ENCODE data around the gene EDAR. TPM values are rescaled to one million over a fixed set of nuclear protein-coding genes. Genes with fewer than 3 reads are reported as not detected.

EDAR gene
- total RNA-seq, result 10 to 100 TPM in 1 of 5 donors, 1 to 10 TPM in 4; 5.2 to 15.6 (median 7.4) TPM
- 5.8 TPM for total RNA-seq (2013)
- 0.21 to 31.8 (median 15.8) reads per million in 29 experiments for total RNA-seq

DNA sequence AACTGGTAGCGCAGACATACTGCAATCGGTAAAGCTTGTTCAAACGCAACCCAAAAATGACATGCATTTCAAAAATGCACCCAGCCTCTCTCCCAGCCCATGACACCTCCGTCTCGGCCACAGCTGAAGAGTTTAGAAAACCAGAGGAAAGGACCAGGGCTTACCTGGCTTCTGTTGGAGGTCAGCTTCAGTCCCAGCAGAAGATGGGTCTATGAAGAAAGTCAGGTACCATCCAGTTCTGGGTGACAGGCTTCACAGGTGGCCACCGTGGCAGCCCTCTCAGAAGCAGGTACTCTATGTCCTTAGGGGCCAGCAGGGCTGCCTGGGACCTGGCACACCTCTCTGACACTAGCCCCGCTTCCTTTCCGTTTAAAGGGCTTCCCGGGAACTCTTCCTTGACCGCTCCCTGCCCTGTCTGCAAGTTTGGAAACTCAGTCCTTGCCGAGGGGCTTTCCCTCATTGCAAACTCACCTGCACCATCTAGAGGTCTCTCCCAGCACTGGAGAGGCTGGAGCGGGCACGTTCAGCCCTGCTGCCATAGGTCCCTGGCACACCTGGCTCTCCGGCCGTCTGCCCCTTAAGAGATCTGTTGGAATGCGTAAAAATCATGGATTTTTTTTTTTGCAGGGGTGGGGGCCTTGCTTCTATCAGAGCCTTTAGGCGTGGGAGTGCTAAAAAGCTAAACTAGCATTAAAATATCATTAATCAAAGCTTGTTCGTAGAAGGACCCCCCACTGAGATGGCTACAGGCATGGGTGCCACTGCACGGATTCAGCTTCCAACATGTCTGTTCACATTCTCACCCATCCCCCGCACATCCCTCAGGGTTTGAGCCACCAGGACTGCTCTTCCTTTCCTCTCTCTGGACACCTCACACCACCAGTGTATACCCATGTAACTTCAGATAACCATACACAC lies at the start of gene EDAR:
Gene EDAR, minus strand, starts transcription at position 425 of the 918 bp plus-strand sequence. CDS start 58,206 bp downstream, outside the sequence.
- peak in 34 of 35 experiments; percentile 6 to 72 (median 39) for DNase-seq
- peak within 1 kb of the TSS; percentile 49 to 71 for H3K4me3 ChIP-seq (ENCODE audit: control insufficient read depth in 1 of 2, extremely low read depth in 1 of 2, low read length in 1 of 2)
- 21% methylated on average over 9 of the region's 20 CpGs for WGBS (ENCODE audit: insufficient coverage)

GRCh38 chr2:109033171-109033570 lies 44.2 kb upstream of the EDAR start:
- peaks cover 0 to 4% (median 0%) of the 10 kb centered on the region in 3 donors for H3K9me3 Mint-ChIP-seq
- Histone ChIP-seq H3K4me3 (ENCODE audit: control insufficient read depth in 1 of 2, extremely low read depth in 1 of 2, low read length in 1 of 2) (peak overlapping the region; percentile 48 to 56), H3K27me3 (replicated peaks in 1 of 2; ENCODE audit: control insufficient read depth in 2 of 2, extremely low read depth in 1 of 2, insufficient read depth in 2 of 2, low read length in 1 of 2) (no peaks in the 10 kb centered on the region), H3K36me3 (ENCODE audit: control insufficient read depth in 2 of 2, extremely low read depth in 1 of 2, insufficient read depth in 1 of 2, low read length in 1 of 2) (peaks cover 0 to 2% of the 10 kb centered on the region in 2 donors), H3K9me3 (no peaks in the 10 kb centered on the region), H3K27ac (ENCODE audit: low read length) (peak overlapping the region; percentile 92), H3K4me1 (ENCODE audit: control insufficient read depth in 1 of 2, extremely low read depth in 1 of 2, insufficient read depth in 2 of 2, low read length in 2 of 2) (peaks cover 45 to 66% of the 10 kb centered on the region in 2 experiments)
- CTCF ChIA-PET, result interaction anchor here (0.6 to 0.8 kb wide), 2 partner anchors 13 to 25 kb away, joined by 3 to 6 read pairs; no protein-coding TSS in a partner anchor
- H3K36me3 Mint-ChIP-seq, result no peaks in the 10 kb centered on the region
- H3K4me3 Mint-ChIP-seq, result peak overlapping the region; percentile 50 to 76 (median 61)
- WGBS (ENCODE audit: insufficient coverage), result 97% methylated on average over 3 of the region's 6 CpGs
- no peaks in the 10 kb centered on the region for H3K27me3 Mint-ChIP-seq
- DNase-seq, result peak in 1 of 35 experiments; percentile 29
- peaks cover 68 to 75% (median 73%) of the 10 kb centered on the region in 3 donors for H3K4me1 Mint-ChIP-seq
- POLR2A ChIA-PET, result no interaction called here
- peak overlapping the region; percentile 91 to 98 for H3K27ac Mint-ChIP-seq
- ATAC-seq (replicated peaks in 1 of 4), result no peak

More for the DNA sequence above, at the start of gene EDAR:
- H3K4me1 ChIP-seq (ENCODE audit: control insufficient read depth in 1 of 2, extremely low read depth in 1 of 2, insufficient read depth in 2 of 2, low read length in 2 of 2), result peaks cover 24 to 51% of the 10 kb centered on the region in 2 experiments
- ChIA-PET CTCF (interaction anchor here (0.5 to 1.3 kb wide), 11 partner anchors 24 to 521 kb away, joined by 3 to 7 read pairs (median 3); no protein-coding TSS in a partner anchor), POLR2A (no interaction called here)
- peak within 1 kb of the TSS; percentile 85 to 94 (median 88) for H3K4me3 Mint-ChIP-seq
- peaks cover 0 to 10% of the 10 kb centered on the region in 2 donors for H3K27me3 Mint-ChIP-seq
- H3K27me3 ChIP-seq (replicated peaks in 1 of 2; ENCODE audit: control insufficient read depth in 2 of 2, extremely low read depth in 1 of 2, insufficient read depth in 2 of 2, low read length in 1 of 2), result peaks cover 0 to 20% of the 10 kb centered on the region in 2 experiments
- H3K9me3 ChIP-seq, result no peaks in the 10 kb centered on the region
- H3K36me3 Mint-ChIP-seq, result no peaks in the 10 kb centered on the region
- ATAC-seq (replicated peaks in 1 of 4), result peak; percentile 74 to 81 (median 75)
- no peaks in the 10 kb centered on the region for H3K36me3 ChIP-seq (ENCODE audit: control insufficient read depth in 2 of 2, extremely low read depth in 1 of 2, insufficient read depth in 1 of 2, low read length in 1 of 2)
- H3K4me1 Mint-ChIP-seq, result peaks cover 46 to 73% (median 63%) of the 10 kb centered on the region in 3 donors
- no peak within 1 kb of the TSS for H3K27ac ChIP-seq (ENCODE audit: low read length)
- H3K27ac Mint-ChIP-seq, result peak within 1 kb of the TSS; percentile 90 to 93
- H3K9me3 Mint-ChIP-seq, result no peaks in the 10 kb centered on the region

DNA sequence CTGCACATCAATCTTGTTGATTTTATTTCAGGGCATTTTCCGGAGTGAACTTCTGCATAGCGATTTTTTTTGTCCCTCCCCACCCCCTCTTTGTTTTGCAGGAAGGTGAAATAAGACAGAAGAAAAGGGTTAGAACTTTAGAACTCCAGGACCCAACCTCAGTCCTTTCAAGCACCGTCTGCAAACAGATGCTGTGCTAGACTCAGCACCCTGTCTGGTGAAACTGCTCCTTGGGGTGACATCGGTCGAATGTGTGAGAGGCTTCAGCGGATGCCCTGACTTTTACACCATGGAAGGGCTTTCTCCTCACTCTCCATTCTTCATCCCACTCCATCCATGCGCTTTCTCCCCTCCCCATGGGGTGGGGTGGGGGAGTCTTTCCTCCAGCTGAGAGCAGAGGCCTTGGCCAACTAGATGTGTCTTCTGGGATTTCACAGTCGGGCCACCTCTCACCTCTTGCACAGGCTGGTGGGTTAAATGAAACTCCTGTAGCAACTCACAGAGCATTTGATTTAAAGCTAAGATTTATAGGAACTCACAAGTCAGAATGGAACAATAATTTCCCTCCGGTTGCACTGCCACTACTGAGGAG lies 43.3 kb upstream of the EDAR start:
- ChIA-PET CTCF (interaction anchor here (0.6 to 1.3 kb wide), 10 partner anchors 9 to 112 kb away, joined by 3 to 8 read pairs (median 3); partner anchors contain the start of gene EDAR (in 1 of the 2)), POLR2A (interaction anchor here in 1 of 2 donors (0.6 to 1.2 kb wide), 3 partner anchors 42 to 71 kb away, joined by 3 to 4 read pairs (median 3); no protein-coding TSS in a partner anchor)
- peak in 21 of 35 experiments; percentile 32 to 80 (median 62) for DNase-seq
- H3K27me3 Mint-ChIP-seq, result no peaks in the 10 kb centered on the region
- peaks cover 69 to 74% (median 72%) of the 10 kb centered on the region in 3 donors for H3K4me1 Mint-ChIP-seq
- peak overlapping the region; percentile 48 to 56 for H3K4me3 ChIP-seq (ENCODE audit: control insufficient read depth in 1 of 2, extremely low read depth in 1 of 2, low read length in 1 of 2)
- H3K27ac ChIP-seq (ENCODE audit: low read length), result peak overlapping the region; percentile 92
- no peaks in the 10 kb centered on the region for H3K27me3 ChIP-seq (replicated peaks in 1 of 2; ENCODE audit: control insufficient read depth in 2 of 2, extremely low read depth in 1 of 2, insufficient read depth in 2 of 2, low read length in 1 of 2)
- peak; percentile 62 to 71 (median 66) for ATAC-seq (replicated peaks in 1 of 4)
- peaks cover 0 to 2% of the 10 kb centered on the region in 2 donors for H3K36me3 ChIP-seq (ENCODE audit: control insufficient read depth in 2 of 2, extremely low read depth in 1 of 2, insufficient read depth in 1 of 2, low read length in 1 of 2)
- H3K9me3 ChIP-seq, result no peaks in the 10 kb centered on the region
- peaks cover 45 to 74% of the 10 kb centered on the region in 2 experiments for H3K4me1 ChIP-seq (ENCODE audit: control insufficient read depth in 1 of 2, extremely low read depth in 1 of 2, insufficient read depth in 2 of 2, low read length in 2 of 2)
- H3K4me3 Mint-ChIP-seq, result peak overlapping the region; percentile 61 to 81 (median 76)
- 20% methylated on average over 1 of the region's 9 CpGs for WGBS (ENCODE audit: insufficient coverage)
- peak overlapping the region; percentile 91 to 98 for H3K27ac Mint-ChIP-seq
- H3K9me3 Mint-ChIP-seq, result peaks cover 0 to 4% (median 0%) of the 10 kb centered on the region in 3 donors
- no peaks in the 10 kb centered on the region for H3K36me3 Mint-ChIP-seq

DNA sequence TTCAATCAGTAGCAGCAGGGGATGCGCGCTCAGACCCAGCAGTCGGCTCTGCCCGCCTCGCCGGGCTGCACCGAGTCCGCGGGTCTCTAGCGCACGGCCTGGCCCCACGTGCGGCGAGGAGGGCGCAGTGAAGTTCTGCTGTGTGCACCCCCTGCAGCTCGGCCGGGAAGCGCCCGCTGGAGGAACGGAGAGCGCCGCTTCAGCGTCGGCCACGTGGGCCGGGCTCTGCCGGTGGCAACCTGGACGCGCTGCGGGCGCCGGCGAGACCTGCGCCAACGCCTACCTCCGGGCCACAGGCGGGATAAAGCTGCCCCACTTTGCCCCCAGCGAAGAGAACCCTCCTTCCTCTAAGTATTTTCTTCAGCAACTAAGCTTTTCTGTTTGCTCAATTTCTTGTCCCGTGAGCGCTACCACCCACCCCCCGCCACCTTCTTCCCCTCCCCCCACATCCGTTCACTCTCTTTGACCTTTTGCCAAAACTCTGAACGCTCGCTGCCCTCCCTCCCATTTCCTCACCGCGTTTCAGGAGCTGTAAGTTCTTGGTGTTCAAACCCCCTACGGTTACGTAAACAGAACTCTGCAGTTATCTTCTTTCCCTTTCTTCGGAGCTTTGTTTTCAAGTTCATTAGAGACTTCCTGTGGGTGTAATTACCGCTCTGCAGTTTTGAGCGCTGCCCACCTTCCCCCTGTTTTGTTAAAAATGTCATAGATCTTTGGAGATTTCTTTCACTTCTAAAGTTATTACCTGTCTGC lies 42.6 kb upstream of the EDAR start:
- peak overlapping the region; percentile 61 to 81 (median 76) for H3K4me3 Mint-ChIP-seq
- H3K36me3 Mint-ChIP-seq, result no peaks in the 10 kb centered on the region
- ATAC-seq (replicated peaks in 1 of 4) (peak; percentile 78 to 84 (median 80)), DNase-seq (peak; percentile 60 to 92 (median 82))
- no peaks in the 10 kb centered on the region for H3K27me3 ChIP-seq (replicated peaks in 1 of 2; ENCODE audit: control insufficient read depth in 2 of 2, extremely low read depth in 1 of 2, insufficient read depth in 2 of 2, low read length in 1 of 2)
- H3K9me3 ChIP-seq, result no peaks in the 10 kb centered on the region
- ChIA-PET POLR2A (interaction anchor here in 1 of 2 donors (0.5 to 1.2 kb wide), 4 partner anchors 43 to 311 kb away, joined by 3 to 4 read pairs (median 3); no protein-coding TSS in a partner anchor), CTCF (interaction anchor here (0.5 to 1.3 kb wide), 12 partner anchors 10 to 249 kb away, joined by 3 to 11 read pairs (median 4); partner anchors contain the start of gene EDAR (in 1 of the 2))
- H3K36me3 ChIP-seq (ENCODE audit: control insufficient read depth in 2 of 2, extremely low read depth in 1 of 2, insufficient read depth in 1 of 2, low read length in 1 of 2), result peaks cover 0 to 2% of the 10 kb centered on the region in 2 donors
- H3K27ac ChIP-seq (ENCODE audit: low read length), result peak overlapping the region; percentile 92
- peaks cover 71 to 72% (median 71%) of the 10 kb centered on the region in 3 donors for H3K4me1 Mint-ChIP-seq
- under 1% methylated on average over 40 of the region's 51 CpGs for WGBS (ENCODE audit: insufficient coverage)
- peak overlapping the region; percentile 55 to 56 for H3K4me3 ChIP-seq (ENCODE audit: control insufficient read depth in 1 of 2, extremely low read depth in 1 of 2, low read length in 1 of 2)
- peaks cover 45 to 76% of the 10 kb centered on the region in 2 experiments for H3K4me1 ChIP-seq (ENCODE audit: control insufficient read depth in 1 of 2, extremely low read depth in 1 of 2, insufficient read depth in 2 of 2, low read length in 2 of 2)
- H3K27me3 Mint-ChIP-seq, result no peaks in the 10 kb centered on the region
- H3K9me3 Mint-ChIP-seq, result peaks cover 0 to 4% (median 0%) of the 10 kb centered on the region in 3 donors
- peak overlapping the region; percentile 91 to 98 for H3K27ac Mint-ChIP-seq

DNA sequence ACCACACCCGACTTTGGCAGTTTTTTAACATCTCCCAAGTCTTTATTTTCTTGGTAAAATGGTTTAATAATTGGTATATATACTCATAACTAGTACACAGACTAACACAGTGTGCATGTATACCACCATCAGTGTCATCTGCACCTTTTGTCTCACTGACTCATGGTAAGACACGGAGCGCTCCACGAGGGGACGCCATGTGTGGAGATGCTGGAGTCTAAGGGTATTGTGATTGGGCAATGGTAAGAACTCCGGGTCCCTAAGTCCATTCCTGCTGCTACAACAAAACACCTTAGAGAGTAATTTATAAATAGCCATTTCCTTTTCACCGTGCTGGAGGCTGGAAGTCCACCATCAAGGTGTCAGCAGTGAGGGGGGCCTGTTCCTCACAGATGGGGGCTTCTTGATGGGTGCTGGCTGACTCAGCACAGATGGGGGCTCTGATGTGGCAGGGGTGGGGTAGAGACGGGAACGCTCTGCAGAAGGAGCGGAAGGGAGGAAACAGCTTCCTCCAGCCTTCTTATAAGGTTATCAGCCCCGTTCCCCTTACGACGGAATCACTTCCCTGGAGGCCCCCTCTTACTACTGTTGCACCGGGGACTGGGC lies 42.0 kb upstream of the EDAR start:
- CTCF ChIA-PET, result interaction anchor here (0.5 to 1.2 kb wide), 7 partner anchors 11 to 248 kb away, joined by 3 to 8 read pairs (median 3); no protein-coding TSS in a partner anchor
- Histone ChIP-seq H3K9me3 (no peaks in the 10 kb centered on the region), H3K27ac (ENCODE audit: low read length) (peak overlapping the region; percentile 92), H3K36me3 (ENCODE audit: control insufficient read depth in 2 of 2, extremely low read depth in 1 of 2, insufficient read depth in 1 of 2, low read length in 1 of 2) (peaks cover 0 to 2% of the 10 kb centered on the region in 2 donors), H3K27me3 (replicated peaks in 1 of 2; ENCODE audit: control insufficient read depth in 2 of 2, extremely low read depth in 1 of 2, insufficient read depth in 2 of 2, low read length in 1 of 2) (no peaks in the 10 kb centered on the region), H3K4me1 (ENCODE audit: control insufficient read depth in 1 of 2, extremely low read depth in 1 of 2, insufficient read depth in 2 of 2, low read length in 2 of 2) (peaks cover 45 to 76% of the 10 kb centered on the region in 2 experiments), H3K4me3 (ENCODE audit: control insufficient read depth in 1 of 2, extremely low read depth in 1 of 2, low read length in 1 of 2) (peak overlapping the region; percentile 55 to 56)
- H3K4me1 Mint-ChIP-seq, result peaks cover 66 to 68% (median 68%) of the 10 kb centered on the region in 3 donors
- WGBS (ENCODE audit: insufficient coverage), result 0% methylated on average over 4 of the region's 14 CpGs
- POLR2A ChIA-PET, result interaction anchor here in 1 of 2 donors (0.5 kb wide), 1 partner anchor 310 kb away, joined by 3 read pairs; no protein-coding TSS in a partner anchor
- ATAC-seq (replicated peaks in 1 of 4) (peak in 2 of 4 experiments; percentile 6 to 21), DNase-seq (peak in 24 of 35 experiments; percentile 7 to 54 (median 26))
- H3K4me3 Mint-ChIP-seq, result peak overlapping the region; percentile 61 to 81 (median 76)
- H3K27ac Mint-ChIP-seq, result peak overlapping the region; percentile 91 to 98
- H3K9me3 Mint-ChIP-seq, result peaks cover 0 to 4% (median 0%) of the 10 kb centered on the region in 3 donors
- H3K36me3 Mint-ChIP-seq, result no peaks in the 10 kb centered on the region
- H3K27me3 Mint-ChIP-seq, result no peaks in the 10 kb centered on the region
